ENCODE measurements around the gene MALRD1. TPM values are rescaled to one million over a fixed set of nuclear protein-coding genes. Genes with fewer than 3 reads are reported as not detected.

MALRD1 gene
- total RNA-seq, 2 experiments from 2014 or later: 0.36 to 0.56 TPM

- Mint-ChIP-seq H3K27ac (no peak overlapping the region), H3K4me3 (no peak overlapping the region), H3K9me3 (no peaks in the 10 kb centered on the region), H3K27me3 (no peaks in the 10 kb centered on the region), H3K4me1 (no peaks in the 10 kb centered on the region), H3K36me3 (no peaks in the 10 kb centered on the region)
- no peak for DNase-seq
These were observed 515.0 kb downstream of the MALRD1 start for GRCh38 chr10:19563388-19564141.

- DNase-seq: no peak
- Mint-ChIP-seq H3K9me3 (peaks cover 1% of the 10 kb centered on the region), H3K4me3 (no peak overlapping the region), H3K36me3 (no peaks in the 10 kb centered on the region), H3K4me1 (no peaks in the 10 kb centered on the region), H3K27ac (no peak overlapping the region), H3K27me3 (no peaks in the 10 kb centered on the region)
These were observed 521.5 kb downstream of the MALRD1 start for GRCh38 chr10:19570120-19570519.

GRCh38 chr10:19570991-19571390, 522.4 kb downstream of the MALRD1 start:
- no peak for DNase-seq
- H3K9me3 Mint-ChIP-seq: peaks cover 1% of the 10 kb centered on the region
- no peaks in the 10 kb centered on the region for H3K36me3 Mint-ChIP-seq
- H3K4me3 Mint-ChIP-seq: no peak overlapping the region
- no peaks in the 10 kb centered on the region for H3K4me1 Mint-ChIP-seq
- no peaks in the 10 kb centered on the region for H3K27me3 Mint-ChIP-seq
- H3K27ac Mint-ChIP-seq: no peak overlapping the region

GRCh38 chr10:19572056-19572455, 523.5 kb downstream of the MALRD1 start:
- Mint-ChIP-seq H3K27me3 (no peaks in the 10 kb centered on the region), H3K27ac (no peak overlapping the region), H3K9me3 (peaks cover 1% of the 10 kb centered on the region), H3K4me3 (no peak overlapping the region), H3K4me1 (no peaks in the 10 kb centered on the region), H3K36me3 (no peaks in the 10 kb centered on the region)
- no peak for DNase-seq

GRCh38 chr10:19576576-19576975, 528.0 kb downstream of the MALRD1 start:
- Mint-ChIP-seq H3K27ac (no peak overlapping the region), H3K36me3 (no peaks in the 10 kb centered on the region), H3K4me1 (no peaks in the 10 kb centered on the region), H3K9me3 (peaks cover 3% of the 10 kb centered on the region), H3K27me3 (no peaks in the 10 kb centered on the region), H3K4me3 (no peak overlapping the region)
- DNase-seq: no peak

GRCh38 chr10:19577381-19577780, 528.8 kb downstream of the MALRD1 start:
- no peaks in the 10 kb centered on the region for H3K4me1 Mint-ChIP-seq

GRCh38 chr10:19577807-19578206, 529.2 kb downstream of the MALRD1 start:
- no peak overlapping the region for H3K27ac Mint-ChIP-seq
- no peaks in the 10 kb centered on the region for H3K4me1 Mint-ChIP-seq
- H3K9me3 Mint-ChIP-seq: peaks cover 3% of the 10 kb centered on the region
- H3K4me3 Mint-ChIP-seq: no peak overlapping the region
- no peak for DNase-seq
- H3K36me3 Mint-ChIP-seq: no peaks in the 10 kb centered on the region
- no peaks in the 10 kb centered on the region for H3K27me3 Mint-ChIP-seq

More at GRCh38 chr10:19577381-19577780, 528.8 kb downstream of the MALRD1 start:
- no peaks in the 10 kb centered on the region for H3K36me3 Mint-ChIP-seq
- H3K27ac Mint-ChIP-seq: no peak overlapping the region
- H3K9me3 Mint-ChIP-seq: peaks cover 3% of the 10 kb centered on the region
- H3K27me3 Mint-ChIP-seq: no peaks in the 10 kb centered on the region
- no peak overlapping the region for H3K4me3 Mint-ChIP-seq
- no peak for DNase-seq

GRCh38 chr10:19578571-19578970, 530.0 kb downstream of the MALRD1 start:
- H3K27ac Mint-ChIP-seq: no peak overlapping the region
- H3K9me3 Mint-ChIP-seq: peaks cover 3% of the 10 kb centered on the region
- no peaks in the 10 kb centered on the region for H3K27me3 Mint-ChIP-seq
- H3K4me1 Mint-ChIP-seq: no peaks in the 10 kb centered on the region
- no peaks in the 10 kb centered on the region for H3K36me3 Mint-ChIP-seq
- no peak for DNase-seq
- H3K4me3 Mint-ChIP-seq: no peak overlapping the region

- Mint-ChIP-seq H3K36me3 (no peaks in the 10 kb centered on the region), H3K27me3 (no peaks in the 10 kb centered on the region), H3K27ac (no peak overlapping the region), H3K4me1 (no peaks in the 10 kb centered on the region), H3K4me3 (no peak overlapping the region), H3K9me3 (peaks cover 1% of the 10 kb centered on the region)
- no peak for DNase-seq
These were observed 531.4 kb downstream of the MALRD1 start for GRCh38 chr10:19579761-19580545.

- Mint-ChIP-seq H3K9me3 (peaks cover 3% of the 10 kb centered on the region), H3K4me3 (no peak overlapping the region), H3K27me3 (no peaks in the 10 kb centered on the region), H3K4me1 (no peaks in the 10 kb centered on the region), H3K27ac (no peak overlapping the region), H3K36me3 (no peaks in the 10 kb centered on the region)
- no peak for DNase-seq
These were observed 532.1 kb downstream of the MALRD1 start for GRCh38 chr10:19580691-19581090.

GRCh38 chr10:19588608-19589007, 540.0 kb downstream of the MALRD1 start:
- Mint-ChIP-seq H3K27me3 (no peaks in the 10 kb centered on the region), H3K27ac (no peak overlapping the region)

GRCh38 chr10:19592276-19592675, 543.7 kb downstream of the MALRD1 start:
- DNase-seq: no peak
- Mint-ChIP-seq H3K36me3 (no peaks in the 10 kb centered on the region), H3K4me1 (no peaks in the 10 kb centered on the region), H3K27ac (no peak overlapping the region), H3K9me3 (no peaks in the 10 kb centered on the region), H3K27me3 (no peaks in the 10 kb centered on the region), H3K4me3 (no peak overlapping the region)

More at GRCh38 chr10:19588608-19589007, 540.0 kb downstream of the MALRD1 start:
- peaks cover 4% of the 10 kb centered on the region for H3K9me3 Mint-ChIP-seq
- DNase-seq: no peak
- H3K36me3 Mint-ChIP-seq: no peaks in the 10 kb centered on the region
- no peaks in the 10 kb centered on the region for H3K4me1 Mint-ChIP-seq
- no peak overlapping the region for H3K4me3 Mint-ChIP-seq

GRCh38 chr10:19595212-19595845, 546.7 kb downstream of the MALRD1 start:
- H3K27ac Mint-ChIP-seq: no peak overlapping the region
- no peak overlapping the region for H3K4me3 Mint-ChIP-seq
- no peaks in the 10 kb centered on the region for H3K27me3 Mint-ChIP-seq
- DNase-seq: no peak
- H3K9me3 Mint-ChIP-seq: no peaks in the 10 kb centered on the region
- H3K36me3 Mint-ChIP-seq: no peaks in the 10 kb centered on the region
- H3K4me1 Mint-ChIP-seq: no peaks in the 10 kb centered on the region

GRCh38 chr10:19605806-19606205, 557.2 kb downstream of the MALRD1 start:
- Mint-ChIP-seq H3K27ac (no peak overlapping the region), H3K9me3 (no peaks in the 10 kb centered on the region)
- no peak for DNase-seq

GRCh38 chr10:19606968-19607367, 558.4 kb downstream of the MALRD1 start:
- Mint-ChIP-seq H3K9me3 (no peaks in the 10 kb centered on the region), H3K27ac (no peak overlapping the region), H3K27me3 (no peaks in the 10 kb centered on the region), H3K36me3 (no peaks in the 10 kb centered on the region), H3K4me1 (no peaks in the 10 kb centered on the region), H3K4me3 (no peak overlapping the region)
- no peak for DNase-seq

More at GRCh38 chr10:19605806-19606205, 557.2 kb downstream of the MALRD1 start:
- Mint-ChIP-seq H3K27me3 (no peaks in the 10 kb centered on the region), H3K4me1 (no peaks in the 10 kb centered on the region), H3K4me3 (no peak overlapping the region), H3K36me3 (no peaks in the 10 kb centered on the region)

Measured in activated naive CD8-positive, alpha-beta T cell treated with anti-CD3 and anti-CD28 coated beads for 36 hours (primary cell).